ENCODE measurements around the gene NFKBIL1. TPM values are rescaled to one million over a fixed set of nuclear protein-coding genes. Genes with fewer than 3 reads are reported as not detected.
A peak's percentile ranks its signal among the peaks of the same experiment; 100 is the strongest.

The NFKBIL1 gene
- total and polyA plus RNA-seq, 9 of the 15 experiments (the other 6 are each of a cell fraction or from before 2014, with no cell fraction given), result 0.49 to 33.1 (median 7.6) TPM

GRCh38 chr6:31597006-31597405, 49.6 kb downstream of the NFKBIL1 start (continued):
- TF ChIP-seq CTCF (IDR thresholded peaks at IDR 0.05 in 2 of 3, conservative IDR thresholded peaks at IDR 0.05 in 1 of 3; ENCODE audit: insufficient read depth in 2 of 3, low read depth in 1 of 3, low read length in 3 of 3) (peak; percentile 68 to 81 (median 71)), ZNF77 (CRISPR knock-in tag; IDR thresholded peaks at IDR 0.05) (no peak), ZNF76 (CRISPR knock-in tag; IDR thresholded peaks at IDR 0.05; ENCODE audit: borderline replicate concordance) (no peak), THRB (CRISPR knock-in tag; conservative IDR thresholded peaks at IDR 0.05) (no peak), ZNF449 (CRISPR knock-in tag; IDR thresholded peaks at IDR 0.05) (no peak), GABPB2 (CRISPR knock-in tag; conservative IDR thresholded peaks at IDR 0.05) (no peak), NONO (IDR thresholded peaks at IDR 0.05; ENCODE audit: low read depth in 2 of 2, low read length in 1 of 2) (no peak), ARNT (IDR thresholded peaks at IDR 0.05) (no peak), TEAD2 (tag; IDR thresholded peaks at IDR 0.05) (no peak), HIVEP1 (CRISPR knock-in tag; IDR thresholded peaks at IDR 0.05) (no peak), ETS1 (conservative IDR thresholded peaks at IDR 0.05; ENCODE audit: control insufficient read depth, low read depth, low read length) (no peak), MEIS2 (IDR thresholded peaks at IDR 0.05; ENCODE audit: partially characterized antibody) (peak; percentile 30), MNT (conservative IDR thresholded peaks at IDR 0.05) (peak in 1 of 2 experiments; percentile 50; a peak in 1 of 4 replicates), RBM25 (IDR thresholded peaks at IDR 0.05; ENCODE audit: low read depth, low read length, severe bottlenecking) (no peak), ZNF778 (CRISPR knock-in tag; IDR thresholded peaks at IDR 0.05) (no peak)
